K562 (cell line): ENCODE data around the gene PIK3R1. TPM values are rescaled to one million over a fixed set of nuclear protein-coding genes. Genes with fewer than 3 reads are reported as not detected.
A peak's percentile ranks its signal among the peaks of the same experiment; 100 is the strongest.

ENCODE experiments used
- CBX3 ChIP-seq, 2 experiments: IDR thresholded peaks; 1 replicate in 1 of 2; 2 replicates in 1 of 2; pipeline ENCODE4 v1.6.1; 2012; ENCODE audit warnings: inconsistent platforms in 2 of 2, low read length in 2 of 2, borderline replicate concordance in 1 of 2, control low read depth in 1 of 2
- HLTF ChIP-seq: fragments of 450-650 bp; IDR thresholded peaks from 2 replicates; pipeline ENCODE4 v1.6.1; 2016
- ILF3 ChIP-seq: fragments of 450-650 bp; IDR thresholded peaks from 2 replicates; pipeline ENCODE4 v1.6.1; 2018; ENCODE audit warnings: antibody characterized with exemption, mild to moderate bottlenecking, moderate library complexity, borderline replicate concordance
- MAFG ChIP-seq: fragments of 450-650 bp; conservative IDR thresholded peaks from 2 replicates; pipeline ENCODE4 v1.6.1; 2016; ENCODE audit warnings: missing genetic modification characterization, missing compliant biosample characterization
- NCOA2 ChIP-seq, 2 experiments: fragments of 450-650 bp; IDR thresholded peaks; 2 replicates each; pipeline ENCODE4 v1.6.1; 2018; ENCODE audit warnings: mild to moderate bottlenecking in 2 of 2, moderate library complexity in 1 of 2; ENCODE audit not compliant: partially characterized antibody in 2 of 2
- NFYB ChIP-seq: IDR thresholded peaks from 2 replicates; pipeline ENCODE4 v1.6.1; 2011; ENCODE audit warnings: mild to moderate bottlenecking, moderate library complexity; ENCODE audit not compliant: insufficient read length; ENCODE audit errors: extremely low read depth
- REST ChIP-seq, 2 experiments: fragments of 450-650 bp; formaldehyde crosslinking in 1 of 2; IDR thresholded peaks; 2 replicates each; pipeline versions ENCODE4 v1.4.0 to v1.6.1; 2014 to 2020; ENCODE audit warnings: mild to moderate bottlenecking in 2 of 2, borderline replicate concordance in 1 of 2, low read depth in 1 of 2
- polyA plus RNA-seq, 8 experiments: library from polyadenylated mRNA; depleted of rRNA in 4 of 8; stranded (reverse) in 5 of 8; unstranded in 3 of 8; fragments of >200 nt; fragmentation: Nextera tagmentation in 2 of 8; fragmentation: Illumina TruSeq in 1 of 8; extraction: Ambion mirVana in 2 of 8; extraction: Trizol in 1 of 8; gene quantifications; 2 replicates each; pipeline versions ENCODE4 v1.2.1 to v1.2.3, GENCODE V29; 2011 to 2014; ENCODE audit warnings: inconsistent platforms in 1 of 8, missing spikeins in 1 of 8
- total RNA-seq, 7 experiments: library from RNA; depleted of rRNA in 6 of 7; stranded (reverse); fragments of >200 nt in 6 of 7; fragmentation: Illumina TruSeq in 2 of 7; extraction: Trizol in 2 of 7; gene quantifications; 2 replicates each; pipeline versions ENCODE4 v1.2.1 to v1.2.3, GENCODE V29; 2011 to 2021; ENCODE audit warnings: low replicate concordance in 1 of 7
- TF ChIP-seq, protein P1 (sequence below): IDR thresholded peaks from 2 replicates; pipeline ENCODE4 v1.6.1; 2016; ENCODE audit warnings: missing genetic modification characterization, missing compliant biosample characterization
- TF ChIP-seq, protein P2 (sequence below): fragments of 450-650 bp; IDR thresholded peaks from 2 replicates; pipeline ENCODE4 v1.6.1; 2016; ENCODE audit warnings: low read depth

Gene PIK3R1
- total and polyA plus RNA-seq, 9 of the 15 experiments (the other 6 are each of a cell fraction or from before 2014, with no cell fraction given), result 1.1 to 9.7 (median 4.8) TPM

DNA sequence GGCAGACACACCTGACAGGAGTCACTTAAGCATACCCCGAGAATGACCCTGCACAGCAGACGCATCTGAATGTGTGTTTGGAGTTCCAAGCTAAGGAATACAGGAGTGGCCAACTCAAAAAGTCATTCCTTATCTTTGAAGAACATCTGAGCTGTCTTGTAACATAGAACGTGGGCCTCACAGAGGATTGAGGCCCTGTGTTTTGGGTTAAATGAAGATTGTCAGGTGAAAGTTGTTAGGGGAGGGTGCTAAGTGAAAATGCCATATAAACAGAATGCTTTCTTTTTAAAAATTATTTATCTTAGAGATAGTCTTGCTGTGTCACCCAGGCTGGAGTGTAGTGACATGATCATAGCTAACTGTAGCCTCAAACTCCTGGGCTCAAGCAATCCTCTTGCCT is 100.9 kb downstream of the PIK3R1 start (continued):
- TF ChIP-seq, protein P1, sequence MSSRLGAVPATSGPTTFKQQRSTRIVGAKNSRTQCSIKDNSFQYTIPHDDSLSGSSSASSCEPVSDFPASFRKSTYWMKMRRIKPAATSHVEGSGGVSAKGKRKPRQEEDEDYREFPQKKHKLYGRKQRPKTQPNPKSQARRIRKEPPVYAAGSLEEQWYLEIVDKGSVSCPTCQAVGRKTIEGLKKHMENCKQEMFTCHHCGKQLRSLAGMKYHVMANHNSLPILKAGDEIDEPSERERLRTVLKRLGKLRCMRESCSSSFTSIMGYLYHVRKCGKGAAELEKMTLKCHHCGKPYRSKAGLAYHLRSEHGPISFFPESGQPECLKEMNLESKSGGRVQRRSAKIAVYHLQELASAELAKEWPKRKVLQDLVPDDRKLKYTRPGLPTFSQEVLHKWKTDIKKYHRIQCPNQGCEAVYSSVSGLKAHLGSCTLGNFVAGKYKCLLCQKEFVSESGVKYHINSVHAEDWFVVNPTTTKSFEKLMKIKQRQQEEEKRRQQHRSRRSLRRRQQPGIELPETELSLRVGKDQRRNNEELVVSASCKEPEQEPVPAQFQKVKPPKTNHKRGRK, result no peak
- TF ChIP-seq HLTF (no peak), MAFG (tag) (peak; percentile 56), NCOA2 (IDR thresholded peaks at IDR 0.05; ENCODE audit: partially characterized antibody in 2 of 2) (no peak), CBX3 (IDR thresholded peaks at IDR 0.05; ENCODE audit: borderline replicate concordance in 1 of 2, low read length in 2 of 2) (no peak), ILF3 (no peak), REST (IDR thresholded peaks at IDR 0.05; ENCODE audit: borderline replicate concordance) (no peak), REST (CRISPR knock-in tag; IDR thresholded peaks at IDR 0.05; ENCODE audit: low read depth) (no peak), NFYB (no peak)
- TF ChIP-seq, protein P2, sequence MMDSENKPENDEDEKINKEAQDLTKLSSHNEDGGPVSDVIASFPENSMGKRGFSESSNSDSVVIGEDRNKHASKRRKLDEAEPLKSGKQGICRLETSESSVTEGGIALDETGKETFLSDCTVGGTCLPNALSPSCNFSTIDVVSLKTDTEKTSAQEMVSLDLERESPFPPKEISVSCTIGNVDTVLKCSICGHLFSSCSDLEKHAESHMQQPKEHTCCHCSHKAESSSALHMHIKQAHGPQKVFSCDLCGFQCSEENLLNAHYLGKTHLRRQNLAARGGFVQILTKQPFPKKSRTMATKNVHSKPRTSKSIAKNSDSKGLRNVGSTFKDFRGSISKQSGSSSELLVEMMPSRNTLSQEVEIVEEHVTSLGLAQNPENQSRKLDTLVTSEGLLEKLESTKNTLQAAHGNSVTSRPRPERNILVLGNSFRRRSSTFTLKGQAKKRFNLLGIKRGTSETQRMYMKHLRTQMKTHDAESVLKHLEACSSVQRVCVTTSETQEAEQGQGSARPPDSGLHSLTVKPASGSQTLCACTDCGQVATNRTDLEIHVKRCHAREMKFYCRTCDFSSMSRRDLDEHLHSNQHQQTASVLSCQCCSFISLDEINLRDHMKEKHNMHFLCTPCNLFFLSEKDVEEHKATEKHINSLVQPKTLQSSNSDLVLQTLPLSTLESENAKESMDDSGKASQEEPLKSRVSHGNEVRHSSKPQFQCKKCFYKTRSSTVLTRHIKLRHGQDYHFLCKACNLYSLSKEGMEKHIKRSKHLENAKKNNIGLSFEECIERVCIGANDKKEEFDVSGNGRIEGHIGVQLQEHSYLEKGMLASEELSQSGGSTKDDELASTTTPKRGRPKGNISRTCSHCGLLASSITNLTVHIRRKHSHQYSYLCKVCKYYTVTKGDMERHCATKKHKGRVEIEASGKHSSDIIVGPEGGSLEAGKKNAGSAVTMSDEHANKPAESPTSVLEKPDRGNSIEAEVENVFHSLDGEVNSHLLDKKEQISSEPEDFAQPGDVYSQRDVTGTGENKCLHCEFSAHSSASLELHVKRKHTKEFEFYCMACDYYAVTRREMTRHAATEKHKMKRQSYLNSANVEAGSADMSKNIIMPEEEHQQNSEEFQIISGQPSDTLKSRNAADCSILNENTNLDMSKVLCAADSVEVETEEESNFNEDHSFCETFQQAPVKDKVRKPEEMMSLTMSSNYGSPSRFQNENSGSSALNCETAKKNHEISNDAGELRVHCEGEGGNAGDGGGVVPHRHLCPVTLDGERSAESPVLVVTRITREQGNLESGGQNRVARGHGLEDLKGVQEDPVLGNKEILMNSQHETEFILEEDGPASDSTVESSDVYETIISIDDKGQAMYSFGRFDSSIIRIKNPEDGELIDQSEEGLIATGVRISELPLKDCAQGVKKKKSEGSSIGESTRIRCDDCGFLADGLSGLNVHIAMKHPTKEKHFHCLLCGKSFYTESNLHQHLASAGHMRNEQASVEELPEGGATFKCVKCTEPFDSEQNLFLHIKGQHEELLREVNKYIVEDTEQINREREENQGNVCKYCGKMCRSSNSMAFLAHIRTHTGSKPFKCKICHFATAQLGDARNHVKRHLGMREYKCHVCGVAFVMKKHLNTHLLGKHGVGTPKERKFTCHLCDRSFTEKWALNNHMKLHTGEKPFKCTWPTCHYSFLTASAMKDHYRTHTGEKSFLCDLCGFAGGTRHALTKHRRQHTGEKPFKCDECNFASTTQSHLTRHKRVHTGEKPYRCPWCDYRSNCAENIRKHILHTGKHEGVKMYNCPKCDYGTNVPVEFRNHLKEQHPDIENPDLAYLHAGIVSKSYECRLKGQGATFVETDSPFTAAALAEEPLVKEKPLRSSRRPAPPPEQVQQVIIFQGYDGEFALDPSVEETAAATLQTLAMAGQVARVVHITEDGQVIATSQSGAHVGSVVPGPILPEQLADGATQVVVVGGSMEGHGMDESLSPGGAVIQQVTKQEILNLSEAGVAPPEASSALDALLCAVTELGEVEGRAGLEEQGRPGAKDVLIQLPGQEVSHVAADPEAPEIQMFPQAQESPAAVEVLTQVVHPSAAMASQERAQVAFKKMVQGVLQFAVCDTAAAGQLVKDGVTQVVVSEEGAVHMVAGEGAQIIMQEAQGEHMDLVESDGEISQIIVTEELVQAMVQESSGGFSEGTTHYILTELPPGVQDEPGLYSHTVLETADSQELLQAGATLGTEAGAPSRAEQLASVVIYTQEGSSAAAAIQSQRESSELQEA, result 0 out of 2 replicates have a peak, but pooled peaks have one; percentile 34
